ENCODE measurements around the gene CHORDC1.

DNA sequence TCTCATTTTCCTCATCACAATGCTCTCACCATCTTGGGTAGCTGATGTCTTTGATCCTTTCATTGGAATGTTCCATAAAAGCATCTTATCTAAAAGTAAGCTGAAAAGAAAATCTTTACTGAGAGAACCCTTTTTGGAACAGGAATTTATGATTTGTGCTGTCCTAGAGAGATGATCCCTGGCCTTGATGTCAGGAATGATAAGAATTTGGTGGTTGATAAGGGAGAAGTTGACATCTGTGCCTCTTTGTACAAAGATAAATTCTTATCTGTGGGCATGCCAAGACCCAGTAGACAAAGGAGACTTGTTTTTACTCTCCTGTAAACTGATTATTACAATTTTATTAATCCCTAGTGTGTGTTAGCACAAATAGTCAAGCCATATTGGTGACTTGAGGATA is 51.5 kb downstream of the CHORDC1 start:
- TF ChIP-seq, protein P1, sequence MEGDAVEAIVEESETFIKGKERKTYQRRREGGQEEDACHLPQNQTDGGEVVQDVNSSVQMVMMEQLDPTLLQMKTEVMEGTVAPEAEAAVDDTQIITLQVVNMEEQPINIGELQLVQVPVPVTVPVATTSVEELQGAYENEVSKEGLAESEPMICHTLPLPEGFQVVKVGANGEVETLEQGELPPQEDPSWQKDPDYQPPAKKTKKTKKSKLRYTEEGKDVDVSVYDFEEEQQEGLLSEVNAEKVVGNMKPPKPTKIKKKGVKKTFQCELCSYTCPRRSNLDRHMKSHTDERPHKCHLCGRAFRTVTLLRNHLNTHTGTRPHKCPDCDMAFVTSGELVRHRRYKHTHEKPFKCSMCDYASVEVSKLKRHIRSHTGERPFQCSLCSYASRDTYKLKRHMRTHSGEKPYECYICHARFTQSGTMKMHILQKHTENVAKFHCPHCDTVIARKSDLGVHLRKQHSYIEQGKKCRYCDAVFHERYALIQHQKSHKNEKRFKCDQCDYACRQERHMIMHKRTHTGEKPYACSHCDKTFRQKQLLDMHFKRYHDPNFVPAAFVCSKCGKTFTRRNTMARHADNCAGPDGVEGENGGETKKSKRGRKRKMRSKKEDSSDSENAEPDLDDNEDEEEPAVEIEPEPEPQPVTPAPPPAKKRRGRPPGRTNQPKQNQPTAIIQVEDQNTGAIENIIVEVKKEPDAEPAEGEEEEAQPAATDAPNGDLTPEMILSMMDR (IDR thresholded peaks at IDR 0.05; ENCODE audit: low read length) = no peak
- TF ChIP-seq EZH2 (IDR thresholded peaks at IDR 0.05; ENCODE audit: borderline replicate concordance, low read length) = no peak

Data from OCI-LY1 (cell line).